Measurements from ENCODE around the gene PIK3CG.
A peak's percentile ranks its signal among the peaks of the same experiment; 100 is the strongest.

PIK3CG gene

DNA sequence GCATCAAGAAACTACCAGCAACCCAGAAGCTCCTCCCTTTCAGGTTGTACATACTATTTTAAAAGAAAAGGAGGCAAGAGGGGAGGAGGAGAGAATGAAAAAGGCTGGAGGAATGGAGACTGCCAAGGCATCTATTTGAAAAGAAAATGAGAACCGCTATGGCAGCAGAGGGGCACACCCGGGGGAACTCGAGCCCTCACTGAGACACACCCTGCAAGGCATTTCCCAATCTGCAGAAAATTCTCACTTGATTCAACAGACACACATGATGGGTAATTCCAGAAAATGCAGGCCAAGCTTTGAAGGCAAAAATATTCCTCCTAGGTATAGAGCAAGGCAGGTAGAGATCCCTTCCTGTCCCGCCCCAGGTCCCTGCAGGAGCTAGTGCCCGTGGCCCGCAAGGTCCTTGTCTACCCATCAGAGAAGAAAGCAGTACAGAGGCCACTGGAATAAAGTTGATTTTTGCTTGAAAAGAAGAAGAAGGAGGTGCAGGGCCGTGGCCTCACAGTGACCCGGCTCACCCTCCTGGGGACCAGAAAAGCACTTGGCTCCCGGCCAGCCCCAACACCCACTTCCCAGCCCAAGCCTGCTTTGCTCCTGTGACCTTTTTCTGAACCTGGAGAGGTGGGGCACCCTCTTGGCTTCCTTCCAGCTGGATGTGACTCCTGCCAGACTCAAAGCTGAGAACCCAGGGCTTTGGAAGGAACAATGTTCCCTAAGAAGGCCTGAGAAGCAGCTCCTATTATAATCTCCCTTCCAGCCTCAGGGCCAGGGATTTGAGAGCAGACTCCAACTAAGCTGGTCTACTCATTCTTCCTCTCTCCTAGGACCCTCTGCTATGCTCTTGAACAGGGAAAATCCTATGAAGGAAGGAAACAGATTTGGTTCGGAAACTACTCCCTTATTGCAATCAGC is 6.2 kb upstream of the PIK3CG start:
- peak in 1 of 2 donors; percentile 28 for DNase-seq (ENCODE audit: low read depth in 2 of 2)
- no peak overlapping the region for H3K4me3 ChIP-seq (replicated peaks in 1 of 2; ENCODE audit: low read depth in 2 of 2, low read length in 2 of 2)
- TF ChIP-seq, protein P1, sequence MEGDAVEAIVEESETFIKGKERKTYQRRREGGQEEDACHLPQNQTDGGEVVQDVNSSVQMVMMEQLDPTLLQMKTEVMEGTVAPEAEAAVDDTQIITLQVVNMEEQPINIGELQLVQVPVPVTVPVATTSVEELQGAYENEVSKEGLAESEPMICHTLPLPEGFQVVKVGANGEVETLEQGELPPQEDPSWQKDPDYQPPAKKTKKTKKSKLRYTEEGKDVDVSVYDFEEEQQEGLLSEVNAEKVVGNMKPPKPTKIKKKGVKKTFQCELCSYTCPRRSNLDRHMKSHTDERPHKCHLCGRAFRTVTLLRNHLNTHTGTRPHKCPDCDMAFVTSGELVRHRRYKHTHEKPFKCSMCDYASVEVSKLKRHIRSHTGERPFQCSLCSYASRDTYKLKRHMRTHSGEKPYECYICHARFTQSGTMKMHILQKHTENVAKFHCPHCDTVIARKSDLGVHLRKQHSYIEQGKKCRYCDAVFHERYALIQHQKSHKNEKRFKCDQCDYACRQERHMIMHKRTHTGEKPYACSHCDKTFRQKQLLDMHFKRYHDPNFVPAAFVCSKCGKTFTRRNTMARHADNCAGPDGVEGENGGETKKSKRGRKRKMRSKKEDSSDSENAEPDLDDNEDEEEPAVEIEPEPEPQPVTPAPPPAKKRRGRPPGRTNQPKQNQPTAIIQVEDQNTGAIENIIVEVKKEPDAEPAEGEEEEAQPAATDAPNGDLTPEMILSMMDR (IDR thresholded peaks at IDR 0.05; ENCODE audit: low read depth, low read length): no peak

DNA sequence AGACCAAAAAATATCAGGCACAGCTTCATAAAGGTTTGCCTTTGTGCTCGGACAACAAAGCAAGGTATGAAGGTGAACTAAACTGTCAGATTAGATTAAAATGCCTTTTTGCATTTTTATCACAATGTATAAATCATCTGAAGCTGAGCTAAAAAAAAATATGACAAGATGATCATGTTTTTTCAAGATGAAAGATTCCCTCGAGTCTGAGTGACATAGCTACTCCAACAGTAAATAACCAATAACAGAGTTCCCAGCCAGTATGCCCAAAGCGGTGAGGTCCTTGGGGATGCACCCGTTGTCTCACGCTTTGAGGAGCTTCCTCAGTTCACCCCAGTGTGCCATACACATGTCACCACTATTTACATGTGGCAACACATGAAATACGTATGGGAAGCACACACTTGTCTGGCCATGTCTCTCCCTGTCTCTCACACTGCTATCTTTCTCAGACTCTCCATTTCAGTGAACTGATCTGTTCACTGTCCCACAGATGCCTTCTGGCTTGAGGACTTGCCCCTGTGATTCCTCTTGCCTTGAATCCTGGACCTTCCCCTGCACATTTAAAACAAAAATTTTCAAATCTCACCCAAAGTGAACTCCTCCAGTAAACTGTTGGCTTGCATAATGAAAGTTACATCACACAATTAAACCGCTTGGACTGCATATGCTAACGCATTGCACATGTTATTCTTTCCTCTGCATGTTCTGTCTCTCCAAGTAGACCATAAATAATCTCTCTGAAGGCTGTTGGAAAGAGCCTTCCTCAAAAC is 2.6 kb upstream of the PIK3CG start:
- DNase-seq (ENCODE audit: low read depth in 2 of 2): no peak
- TF ChIP-seq, protein P1 (IDR thresholded peaks at IDR 0.05; ENCODE audit: low read depth, low read length): no peak
- no peak overlapping the region for H3K4me3 ChIP-seq (replicated peaks in 1 of 2; ENCODE audit: low read depth in 2 of 2, low read length in 2 of 2)

DNA sequence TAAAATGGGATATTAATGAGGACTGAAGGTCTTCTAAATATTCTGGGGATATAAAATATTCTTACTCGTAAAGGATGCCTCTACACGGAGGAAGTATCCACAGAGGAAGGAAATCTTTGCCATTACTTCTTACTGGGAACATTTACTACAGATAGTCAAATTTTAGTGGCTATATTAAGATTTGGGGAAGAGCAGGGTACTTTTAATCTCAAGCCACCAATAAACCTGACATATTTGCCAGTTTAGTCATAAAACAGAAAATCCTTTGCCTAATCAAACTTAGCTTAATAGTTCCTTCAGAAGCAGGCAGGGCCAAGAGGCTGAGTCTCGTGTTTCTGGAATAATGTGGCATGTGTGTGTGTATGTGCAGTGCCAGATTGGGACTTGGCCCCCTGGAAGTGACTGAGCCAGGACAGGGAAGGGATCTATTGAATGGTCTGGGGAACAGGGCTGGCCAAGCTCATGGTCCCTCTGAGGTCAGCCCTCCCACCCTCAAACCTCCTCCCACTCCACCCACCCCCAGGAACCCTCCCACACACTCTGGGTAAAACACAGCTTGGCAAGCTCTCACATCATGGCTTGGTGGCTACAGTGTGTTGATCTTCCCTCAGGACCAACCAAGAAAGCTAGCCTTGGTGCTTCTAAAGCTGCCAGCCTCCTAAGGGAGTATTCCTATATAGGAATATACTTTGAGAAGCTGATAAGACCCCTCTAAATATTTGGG is 1.6 kb upstream of the PIK3CG start:
- no peak overlapping the region for H3K4me3 ChIP-seq (replicated peaks in 1 of 2; ENCODE audit: low read depth in 2 of 2, low read length in 2 of 2)
- DNase-seq (ENCODE audit: low read depth in 2 of 2): no peak
- TF ChIP-seq, protein P1 (IDR thresholded peaks at IDR 0.05; ENCODE audit: low read depth, low read length): no peak

DNA sequence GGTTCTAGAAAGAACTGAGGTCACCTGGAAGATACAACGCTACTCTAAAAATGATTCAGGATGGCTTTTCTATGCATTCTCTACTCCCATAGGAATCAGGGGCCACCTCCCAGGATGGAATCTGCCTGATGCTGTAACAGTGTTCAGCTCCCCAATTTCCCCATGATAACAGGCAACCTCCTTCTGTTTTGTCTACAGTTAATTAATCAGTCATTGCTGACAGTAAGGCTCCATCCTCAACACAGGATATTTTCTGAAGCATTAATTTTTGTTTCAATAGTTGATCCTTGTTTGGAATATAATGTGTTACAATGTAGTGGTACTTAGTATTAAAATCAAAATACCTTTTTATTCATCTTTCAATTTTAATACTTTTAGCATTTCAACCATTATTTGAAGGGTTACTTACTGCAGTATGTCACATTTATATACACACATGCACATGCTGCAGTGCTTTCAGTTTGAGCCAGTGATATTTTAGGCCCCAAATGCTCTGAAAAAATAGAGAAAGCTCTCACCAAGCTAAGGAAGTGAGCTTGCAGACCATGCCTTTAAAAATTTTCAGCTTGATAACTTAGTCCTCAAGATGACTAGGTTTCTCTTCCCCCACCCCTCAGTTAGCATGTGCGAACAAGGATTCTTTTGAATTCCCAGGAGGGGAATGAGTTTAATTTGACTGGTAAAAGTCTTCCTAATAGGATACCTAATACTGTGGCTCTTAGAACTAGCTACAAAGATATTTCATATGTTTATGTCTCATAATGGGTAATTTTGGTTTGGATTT is 592 bp upstream of the PIK3CG start:
- no peak overlapping the region for H3K4me3 ChIP-seq (replicated peaks in 1 of 2; ENCODE audit: low read depth in 2 of 2, low read length in 2 of 2)
- TF ChIP-seq, protein P1 (IDR thresholded peaks at IDR 0.05; ENCODE audit: low read depth, low read length): no peak
- DNase-seq (ENCODE audit: low read depth in 2 of 2): no peak

DNA sequence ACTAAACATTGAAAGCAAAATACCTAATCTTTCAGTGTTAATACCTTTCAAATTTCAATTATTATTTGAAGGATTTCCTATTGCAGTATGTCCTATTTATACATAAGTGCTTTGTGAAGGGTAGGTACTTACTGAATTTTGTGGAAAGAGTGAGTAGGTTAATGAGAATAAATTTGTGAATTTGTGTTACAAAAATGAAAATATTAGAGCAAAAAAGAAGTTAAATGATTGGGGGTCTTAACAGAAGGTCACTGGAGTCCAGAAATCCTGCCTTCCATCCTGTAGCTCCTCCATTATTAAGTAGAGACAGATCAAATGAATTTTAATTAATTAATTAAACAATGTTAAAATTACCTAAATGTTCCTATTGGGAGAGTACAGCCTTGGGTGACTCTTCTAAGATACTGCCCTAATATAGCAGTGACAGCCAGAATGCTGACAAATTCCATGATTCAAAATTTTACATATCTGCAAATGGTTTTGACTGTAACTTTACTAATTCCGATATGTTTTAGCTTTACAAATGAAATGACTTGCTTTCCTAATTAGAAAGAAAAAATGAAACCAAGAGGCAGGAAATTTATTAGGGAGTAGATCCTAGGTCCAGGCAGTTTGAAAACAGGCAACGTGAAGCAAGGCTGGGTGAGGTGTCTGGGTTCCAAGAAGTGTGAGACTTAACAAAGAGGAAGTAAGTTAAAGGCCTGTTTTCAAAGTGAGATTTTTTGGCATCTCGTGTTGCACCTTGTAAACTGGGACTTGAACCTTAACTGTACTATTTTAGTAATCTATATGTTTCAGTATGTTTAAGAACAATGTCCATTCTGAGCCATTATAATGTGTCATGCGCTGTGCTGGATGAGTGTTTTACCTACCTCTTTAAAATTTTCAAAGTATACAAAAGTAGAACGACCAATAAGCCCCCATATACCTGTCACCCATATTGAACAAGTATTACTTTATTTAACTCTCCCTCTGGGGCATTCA is 1.5 kb downstream of the PIK3CG start:
- no peak for DNase-seq (ENCODE audit: low read depth in 2 of 2)
- H3K4me3 ChIP-seq (replicated peaks in 1 of 2; ENCODE audit: low read depth in 2 of 2, low read length in 2 of 2): no peak overlapping the region
- TF ChIP-seq, protein P1 (IDR thresholded peaks at IDR 0.05; ENCODE audit: low read depth, low read length): no peak

All from cardiac fibroblast (primary cell).